Measurements from ENCODE around the gene SAMM50. TPM values are rescaled to one million over a fixed set of nuclear protein-coding genes. Genes with fewer than 3 reads are reported as not detected.
A peak's percentile ranks its signal among the peaks of the same experiment; 100 is the strongest.

Gene SAMM50
- 44.9 TPM for polyA plus RNA-seq (2013, experiment 1 of 2; ENCODE audit: insufficient read length)
- 43.3 TPM for polyA plus RNA-seq (2013, experiment 2 of 2; ENCODE audit: insufficient read length)

DNA sequence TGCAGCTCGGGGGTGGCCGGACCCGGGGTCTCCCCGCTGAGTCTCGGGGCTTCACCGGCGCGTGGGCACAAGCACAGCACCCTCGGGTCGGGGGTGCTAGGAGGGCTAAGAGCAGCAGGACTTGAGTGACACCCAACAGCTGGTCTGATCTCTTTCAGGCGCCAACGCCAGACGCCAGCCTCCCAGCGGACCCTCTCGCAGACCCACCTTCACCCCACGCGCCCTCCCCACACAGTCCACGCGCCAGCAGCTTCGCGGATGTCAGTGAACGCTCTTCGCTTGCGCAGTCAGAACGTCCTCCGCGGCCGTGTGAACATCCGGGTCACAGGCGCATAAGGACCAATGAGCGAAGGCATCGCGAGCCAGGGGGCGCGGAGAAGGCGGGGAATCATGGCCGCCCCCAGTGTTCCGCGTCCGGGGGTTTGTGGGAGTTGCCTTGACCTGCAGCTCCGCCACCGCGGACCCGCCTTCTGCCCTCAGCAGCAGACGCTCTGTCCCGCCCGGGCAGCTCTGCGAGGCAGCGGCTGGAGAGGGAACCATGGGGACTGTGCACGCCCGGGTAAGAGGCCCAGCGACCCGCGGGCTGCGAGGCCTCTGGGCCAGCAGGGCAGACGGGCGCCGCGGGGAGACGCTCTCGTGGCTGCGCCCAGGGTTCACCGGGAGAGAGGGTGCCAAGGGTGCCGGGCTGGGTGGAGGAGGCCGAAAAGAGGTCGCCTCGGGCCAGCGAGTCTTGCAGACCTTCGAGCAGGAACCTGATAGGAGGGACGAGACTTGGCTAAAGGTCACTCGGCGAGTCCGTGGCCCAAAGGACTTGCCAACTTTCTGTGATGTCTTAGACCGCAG lies at the start of gene SAMM50:
SAMM50 (plus strand) TSS at position 403 of the 843 bp plus-strand sequence; CDS start at position 539, 136 bp downstream.
- DNase-seq = peak; percentile 90

DNA sequence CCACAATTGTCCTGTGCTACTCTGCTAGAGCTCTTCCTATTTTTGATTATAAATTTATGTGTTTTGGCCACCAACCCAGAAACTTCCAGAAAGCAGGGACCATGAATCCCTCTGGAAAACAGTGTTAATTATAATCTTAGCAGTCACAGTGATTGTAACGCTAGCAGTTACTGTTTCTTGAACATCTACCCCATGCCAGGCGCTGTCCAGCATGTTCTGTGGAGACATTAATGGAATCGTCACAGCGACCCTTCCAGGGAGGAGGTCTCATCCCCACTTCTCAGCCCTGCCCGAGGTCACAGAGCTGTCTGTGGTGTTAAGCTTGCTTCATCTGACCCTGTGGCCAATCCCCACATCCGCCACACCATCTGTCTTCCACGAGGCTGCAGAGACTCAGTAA lies 49.6 kb upstream of the SAMM50 start:
- DNase-seq = no peak

GRCh38 chr22:43909708-43910107 lies 45.5 kb upstream of the SAMM50 start:
- DNase-seq = no peak

DNA sequence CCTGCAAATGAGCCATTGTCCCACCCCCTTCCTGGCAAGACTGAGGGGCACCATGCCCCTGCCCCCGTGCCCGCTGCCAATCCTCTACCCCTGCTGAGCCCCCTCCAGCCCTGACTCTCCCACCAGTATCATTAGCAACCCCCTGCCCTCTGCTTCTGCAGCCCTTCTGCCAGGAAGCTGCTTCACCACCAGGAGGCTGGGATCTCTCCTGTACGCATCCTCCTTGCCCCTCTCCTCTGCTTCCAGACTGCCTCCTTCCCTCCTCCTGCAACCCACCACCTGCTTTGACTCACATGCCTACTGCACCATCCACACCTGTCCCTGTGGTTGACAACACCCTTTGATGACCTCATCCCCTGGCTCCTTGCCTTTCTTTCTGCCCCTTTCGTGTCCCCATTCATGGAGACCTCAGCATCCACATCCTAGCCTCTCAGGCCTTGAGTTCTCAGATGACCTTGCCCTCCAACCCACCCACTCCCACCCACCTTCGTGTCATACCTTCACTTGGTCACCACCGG lies 45.0 kb upstream of the SAMM50 start:
- DNase-seq = no peak

- no peak for DNase-seq
These were observed 43.9 kb upstream of the SAMM50 start for GRCh38 chr22:43911351-43911750.

DNA sequence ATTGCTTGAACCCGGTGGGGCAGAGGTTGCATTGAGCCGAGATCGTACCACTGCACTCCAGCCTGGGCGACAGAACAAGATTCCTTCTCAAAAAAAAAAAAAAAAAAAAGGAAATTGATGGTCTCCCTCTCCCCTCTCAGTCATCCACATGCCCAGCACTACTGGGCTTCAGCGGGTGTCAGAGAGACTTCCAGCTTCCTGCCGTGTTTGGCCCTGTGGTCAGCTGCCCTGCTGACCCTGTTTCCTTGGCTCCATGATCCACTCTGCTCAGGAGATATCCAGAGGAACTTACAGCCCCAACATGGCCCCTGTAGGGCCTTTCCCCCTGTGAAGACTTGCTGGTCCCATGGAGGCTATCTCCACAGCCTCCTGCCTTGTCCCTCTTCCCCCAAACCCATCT lies 37.7 kb upstream of the SAMM50 start:
- no peak for DNase-seq

DNA sequence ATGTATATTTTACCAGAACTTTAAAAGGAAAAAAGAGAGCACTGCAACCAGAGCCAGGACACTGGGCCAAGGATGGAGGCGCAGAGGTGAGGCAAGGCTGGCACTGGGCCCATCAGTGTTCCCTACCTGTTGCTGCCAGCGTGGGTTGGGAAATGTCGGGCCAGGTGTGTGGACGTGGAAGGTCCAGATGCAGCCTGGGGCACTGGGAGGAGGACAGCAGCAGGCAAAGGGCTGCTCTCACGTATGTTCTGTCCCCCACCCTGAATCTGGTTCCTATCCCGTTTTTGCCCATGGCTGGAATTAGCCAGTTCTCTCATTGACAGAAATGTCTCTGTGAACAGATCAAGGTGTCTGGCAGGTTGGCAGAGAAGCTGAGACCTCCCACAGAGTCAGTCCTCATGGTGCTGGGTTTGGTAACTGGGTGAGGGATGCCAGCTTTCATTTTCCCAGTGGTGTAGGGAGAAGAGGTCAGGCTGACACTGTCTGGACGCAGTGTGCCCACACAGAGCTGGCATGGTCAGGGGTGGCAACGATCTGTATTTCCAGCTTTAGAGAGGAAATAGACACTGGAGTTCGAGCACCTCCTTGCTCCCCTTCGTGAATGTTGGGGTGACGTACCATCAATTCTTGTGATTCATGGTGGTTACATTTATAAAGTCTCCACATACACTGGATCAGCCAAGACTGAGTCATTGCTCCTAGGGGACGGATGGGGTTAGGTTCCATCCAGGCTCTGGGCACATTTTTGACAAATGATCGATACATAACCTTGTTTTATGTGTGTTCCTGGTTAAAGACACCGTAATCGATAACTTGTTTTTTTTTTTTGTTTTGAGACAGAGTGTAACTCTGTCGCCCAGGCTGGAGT lies 35.9 kb upstream of the SAMM50 start:
- DNase-seq = peak; percentile 56

DNA sequence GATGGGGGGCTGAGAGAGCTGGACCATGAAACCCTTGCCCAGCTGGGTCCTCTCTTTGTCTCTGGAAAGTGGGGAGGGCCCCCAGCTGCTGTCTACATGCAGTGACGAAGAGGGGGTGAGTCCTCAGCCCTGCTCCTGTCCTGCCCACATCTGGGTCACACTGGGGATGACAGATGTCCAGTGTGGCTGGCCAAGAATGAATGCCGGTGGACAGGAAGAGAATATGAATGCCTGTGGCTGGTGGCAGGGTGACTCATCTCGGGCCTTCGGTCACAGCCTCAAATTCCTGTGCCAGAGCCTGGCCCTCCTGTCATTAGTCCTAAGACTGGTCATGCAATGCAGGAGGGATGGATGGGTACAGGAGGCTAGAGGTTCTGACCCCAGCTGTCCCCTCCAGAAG lies 33.9 kb upstream of the SAMM50 start:
- DNase-seq = peak; percentile 84

GRCh38 chr22:43922123-43922522 lies 33.1 kb upstream of the SAMM50 start:
- DNase-seq = no peak

GRCh38 chr22:43923191-43923590 lies 32.1 kb upstream of the SAMM50 start:
- no peak for DNase-seq

GRCh38 chr22:43923631-43924464 lies 31.4 kb upstream of the SAMM50 start, which contains the start of gene PNPLA3:
PNPLA3 (plus strand) TSS chr22:43923805; CDS start chr22:43923912, 107 bp downstream.
- peak; percentile 89 for DNase-seq

GRCh38 chr22:43924877-43925276 lies 30.4 kb upstream of the SAMM50 start:
- DNase-seq = no peak

DNA sequence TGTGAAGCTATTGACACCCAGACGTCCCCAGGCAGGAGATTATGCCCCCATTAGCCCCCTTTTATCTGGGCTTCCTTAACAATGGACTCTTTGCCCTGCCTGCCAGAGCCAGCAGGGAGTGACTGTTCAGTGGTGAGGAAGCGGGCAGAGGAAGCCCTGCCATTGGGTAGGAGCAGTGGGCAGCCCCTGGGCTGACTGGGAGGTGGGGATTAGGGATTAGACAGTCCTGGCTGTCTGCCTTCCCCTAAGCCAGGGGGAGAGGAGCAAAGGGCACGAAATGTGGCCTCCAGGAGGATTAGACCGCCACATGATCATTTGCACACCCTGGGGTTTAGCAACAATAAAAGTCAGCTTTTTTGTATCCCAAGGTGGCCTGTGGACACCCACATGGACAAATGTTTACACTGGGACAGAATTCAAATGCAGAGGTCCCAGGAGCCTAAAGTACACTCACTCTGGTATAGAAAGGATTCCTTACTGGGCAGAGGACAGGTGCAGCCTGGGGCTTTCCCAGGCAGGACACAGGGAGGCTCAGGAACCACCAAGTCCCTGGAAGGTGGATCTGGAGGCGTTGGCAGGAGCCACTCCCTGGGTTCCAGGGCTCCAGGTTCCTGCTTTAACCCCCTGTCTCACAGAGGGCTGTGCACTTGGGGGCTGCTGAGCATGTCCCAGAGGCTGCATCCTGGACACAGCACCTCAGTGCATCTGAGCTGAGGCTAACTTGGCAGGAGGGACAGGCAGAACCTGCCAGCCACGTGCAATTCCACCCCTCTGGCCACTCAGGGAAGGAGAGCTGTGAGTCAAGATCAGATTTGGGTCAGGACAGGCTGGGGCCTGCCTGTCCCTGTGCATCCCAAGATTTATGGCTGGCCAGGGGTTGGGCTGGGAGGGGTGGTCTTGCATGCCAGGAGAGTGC lies 29.6 kb upstream of the SAMM50 start:
- no peak for DNase-seq

DNA sequence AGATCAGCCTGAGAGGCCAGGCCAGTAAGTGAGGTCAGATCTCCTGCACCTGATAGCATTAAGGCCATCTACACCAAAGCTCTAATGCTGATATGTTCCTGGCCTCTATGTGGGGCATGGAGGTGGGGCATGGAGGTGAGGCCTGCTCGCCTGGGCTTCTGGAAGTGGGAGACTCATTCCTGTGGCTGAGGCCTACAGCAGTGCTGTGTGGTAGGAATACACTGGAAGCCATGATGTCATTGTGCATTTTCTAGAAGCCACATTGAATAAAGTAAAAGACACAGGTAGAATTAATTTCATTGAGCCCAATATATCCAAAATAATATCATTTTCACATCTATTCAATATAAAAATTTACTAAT lies 28.9 kb upstream of the SAMM50 start:
- DNase-seq = no peak

DNA sequence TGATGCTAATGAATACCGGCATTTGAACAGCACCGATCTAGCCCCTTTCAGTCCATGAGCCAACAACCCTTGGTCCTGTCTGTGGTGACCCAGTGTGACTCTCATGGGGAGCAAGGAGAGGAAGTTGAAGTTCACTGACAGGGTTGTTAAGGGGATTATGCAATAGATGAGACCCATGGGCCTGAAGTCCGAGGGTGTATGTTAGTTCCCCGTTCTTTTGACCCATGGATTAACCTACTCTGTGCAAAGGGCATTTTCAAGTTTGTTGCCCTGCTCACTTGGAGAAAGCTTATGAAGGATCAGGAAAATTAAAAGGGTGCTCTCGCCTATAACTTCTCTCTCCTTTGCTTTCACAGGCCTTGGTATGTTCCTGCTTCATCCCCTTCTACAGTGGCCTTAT lies 26.8 kb upstream of the SAMM50 start:
- no peak for DNase-seq

DNA sequence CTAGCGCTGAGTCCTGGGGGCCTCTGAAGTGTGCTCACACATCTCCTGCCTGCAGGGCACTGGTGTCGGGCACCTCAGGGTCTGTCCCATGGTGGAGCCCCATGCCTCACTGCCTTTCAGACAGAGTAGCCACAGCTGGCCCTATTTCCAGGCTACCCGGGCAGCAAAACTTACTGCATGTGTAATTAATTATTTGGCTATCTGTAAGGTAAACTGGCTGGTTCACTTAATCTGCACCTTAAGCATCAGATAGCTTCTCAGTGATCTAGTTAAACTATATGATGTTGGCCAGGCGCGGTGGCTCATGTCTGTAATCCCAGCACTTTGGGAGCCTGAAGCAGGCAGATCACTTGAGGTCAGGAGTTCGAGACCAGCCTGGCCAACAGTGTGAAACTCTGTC lies 26.3 kb upstream of the SAMM50 start:
- DNase-seq = no peak

- no peak for DNase-seq
These were observed 23.5 kb upstream of the SAMM50 start for GRCh38 chr22:43931771-43932170.

GRCh38 chr22:43941449-43941848 lies 13.8 kb upstream of the SAMM50 start:
- no peak for DNase-seq

- DNase-seq = peak; percentile 8
These were observed 10.4 kb upstream of the SAMM50 start for GRCh38 chr22:43944670-43945430.
